ENCODE measurements around the gene TGFBR2. TPM values are rescaled to one million over a fixed set of nuclear protein-coding genes. Genes with fewer than 3 reads are reported as not detected.

TGFBR2 gene
- total and polyA plus RNA-seq, 10 of the 15 experiments (the other 5 are each of a cell fraction or from before 2014, with no cell fraction given), result 0.02 to 0.98 (median 0.18) TPM; not detected in 1

- no peak for TF ChIP-seq ZBTB11 (CRISPR knock-in tag; IDR thresholded peaks at IDR 0.05)
- no peak for TF ChIP-seq USF2 (IDR thresholded peaks at IDR 0.05; ENCODE audit: borderline replicate concordance, low read depth, low read length)
- TF ChIP-seq CHD4 (IDR thresholded peaks at IDR 0.05), result no peak
- no peak for TF ChIP-seq EP300 (IDR thresholded peaks at IDR 0.05; ENCODE audit: borderline replicate concordance in 1 of 2, control insufficient read depth in 1 of 2, low read depth in 2 of 2, low read length in 2 of 2)
- TF ChIP-seq, protein P1, sequence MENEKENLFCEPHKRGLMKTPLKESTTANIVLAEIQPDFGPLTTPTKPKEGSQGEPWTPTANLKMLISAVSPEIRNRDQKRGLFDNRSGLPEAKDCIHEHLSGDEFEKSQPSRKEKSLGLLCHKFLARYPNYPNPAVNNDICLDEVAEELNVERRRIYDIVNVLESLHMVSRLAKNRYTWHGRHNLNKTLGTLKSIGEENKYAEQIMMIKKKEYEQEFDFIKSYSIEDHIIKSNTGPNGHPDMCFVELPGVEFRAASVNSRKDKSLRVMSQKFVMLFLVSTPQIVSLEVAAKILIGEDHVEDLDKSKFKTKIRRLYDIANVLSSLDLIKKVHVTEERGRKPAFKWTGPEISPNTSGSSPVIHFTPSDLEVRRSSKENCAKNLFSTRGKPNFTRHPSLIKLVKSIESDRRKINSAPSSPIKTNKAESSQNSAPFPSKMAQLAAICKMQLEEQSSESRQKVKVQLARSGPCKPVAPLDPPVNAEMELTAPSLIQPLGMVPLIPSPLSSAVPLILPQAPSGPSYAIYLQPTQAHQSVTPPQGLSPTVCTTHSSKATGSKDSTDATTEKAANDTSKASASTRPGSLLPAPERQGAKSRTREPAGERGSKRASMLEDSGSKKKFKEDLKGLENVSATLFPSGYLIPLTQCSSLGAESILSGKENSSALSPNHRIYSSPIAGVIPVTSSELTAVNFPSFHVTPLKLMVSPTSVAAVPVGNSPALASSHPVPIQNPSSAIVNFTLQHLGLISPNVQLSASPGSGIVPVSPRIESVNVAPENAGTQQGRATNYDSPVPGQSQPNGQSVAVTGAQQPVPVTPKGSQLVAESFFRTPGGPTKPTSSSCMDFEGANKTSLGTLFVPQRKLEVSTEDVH (IDR thresholded peaks at IDR 0.05; ENCODE audit: low read depth, partially characterized antibody), result no peak
- no peak for TF ChIP-seq POU2F2 (IDR thresholded peaks at IDR 0.05; ENCODE audit: borderline replicate concordance, low read depth, low read length)
- TF ChIP-seq PRDM15 (CRISPR knock-in tag; IDR thresholded peaks at IDR 0.05), result no peak
- TF ChIP-seq SMARCA5 (IDR thresholded peaks at IDR 0.05), result no peak
- TF ChIP-seq, protein P2, sequence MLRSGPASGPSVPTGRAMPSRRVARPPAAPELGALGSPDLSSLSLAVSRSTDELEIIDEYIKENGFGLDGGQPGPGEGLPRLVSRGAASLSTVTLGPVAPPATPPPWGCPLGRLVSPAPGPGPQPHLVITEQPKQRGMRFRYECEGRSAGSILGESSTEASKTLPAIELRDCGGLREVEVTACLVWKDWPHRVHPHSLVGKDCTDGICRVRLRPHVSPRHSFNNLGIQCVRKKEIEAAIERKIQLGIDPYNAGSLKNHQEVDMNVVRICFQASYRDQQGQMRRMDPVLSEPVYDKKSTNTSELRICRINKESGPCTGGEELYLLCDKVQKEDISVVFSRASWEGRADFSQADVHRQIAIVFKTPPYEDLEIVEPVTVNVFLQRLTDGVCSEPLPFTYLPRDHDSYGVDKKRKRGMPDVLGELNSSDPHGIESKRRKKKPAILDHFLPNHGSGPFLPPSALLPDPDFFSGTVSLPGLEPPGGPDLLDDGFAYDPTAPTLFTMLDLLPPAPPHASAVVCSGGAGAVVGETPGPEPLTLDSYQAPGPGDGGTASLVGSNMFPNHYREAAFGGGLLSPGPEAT (IDR thresholded peaks at IDR 0.05; ENCODE audit: low read depth), result no peak
- TF ChIP-seq IRF3 (IDR thresholded peaks at IDR 0.05), result no peak
- TF ChIP-seq BCL11A (IDR thresholded peaks at IDR 0.05; ENCODE audit: low read depth, low read length), result no peak
- no peak for TF ChIP-seq WRNIP1 (IDR thresholded peaks at IDR 0.05; ENCODE audit: borderline replicate concordance, low read depth, low read length)
- no peak for TF ChIP-seq KDM1A (IDR thresholded peaks at IDR 0.05; ENCODE audit: borderline replicate concordance)
These were observed 136.6 kb downstream of the TGFBR2 start (continued) for GRCh38 chr3:30742796-30743619.
